WTC11 (cell line): ENCODE results near the gene ELOVL2.

Experiments
- ATF2 ChIP-seq: sonication (generic); formaldehyde crosslinking; IDR thresholded peaks from 2 replicates; pipeline ENCODE4 v1.8.1; 2022; ENCODE audit warnings: low read depth, missing genetic modification reagents, borderline replicate concordance
- CREM ChIP-seq: sonication (generic); formaldehyde crosslinking; IDR thresholded peaks from 2 replicates; pipeline ENCODE4 v1.8.1; 2022; ENCODE audit warnings: mild to moderate bottlenecking, missing genetic modification reagents, moderate library complexity
- CTCF ChIP-seq: fragments of 200-600 bp; IDR thresholded peaks from 2 replicates; pipeline ENCODE4 v1.8.0; 2022; ENCODE audit warnings: antibody characterized with exemption
- ESRRA ChIP-seq: sonication (generic); formaldehyde crosslinking; IDR thresholded peaks from 2 replicates; pipeline ENCODE4 v1.8.1; 2022; ENCODE audit warnings: mild to moderate bottlenecking, missing genetic modification reagents, borderline replicate concordance
- MLX ChIP-seq: sonication (generic); formaldehyde crosslinking; IDR thresholded peaks from 2 replicates; pipeline ENCODE4 v1.8.1; 2023; ENCODE audit warnings: mild to moderate bottlenecking, missing genetic modification reagents, moderate library complexity
- NR2C2 ChIP-seq: sonication (generic); formaldehyde crosslinking; IDR thresholded peaks from 2 replicates; pipeline ENCODE4 v1.8.0; 2022; ENCODE audit warnings: mild to moderate bottlenecking, missing genetic modification reagents
- USF2 ChIP-seq: sonication (generic); formaldehyde crosslinking; IDR thresholded peaks from 2 replicates; pipeline ENCODE4 v1.8.1; 2023; ENCODE audit warnings: mild to moderate bottlenecking, missing genetic modification reagents, moderate library complexity
- ZBTB43 ChIP-seq: sonication (generic); formaldehyde crosslinking; IDR thresholded peaks from 2 replicates; pipeline ENCODE4 v1.8.1; 2023; ENCODE audit warnings: mild to moderate bottlenecking, missing genetic modification reagents
- ZNF281 ChIP-seq: sonication (generic); formaldehyde crosslinking; IDR thresholded peaks from 2 replicates; pipeline ENCODE4 v1.8.0; 2023; ENCODE audit warnings: mild to moderate bottlenecking, missing genetic modification reagents

GRCh38 chr6:11050731-11051130 lies 6.6 kb upstream of the ELOVL2 start:
- TF ChIP-seq CTCF (no peak), NR2C2 (CRISPR knock-in tag) (no peak), MLX (CRISPR knock-in tag) (no peak), ZBTB43 (CRISPR knock-in tag) (no peak), USF2 (CRISPR knock-in tag) (no peak), ZNF281 (CRISPR knock-in tag) (no peak), ATF2 (CRISPR knock-in tag) (no peak), CREM (CRISPR knock-in tag) (no peak), ESRRA (no peak)
